GM18858 (cell line): ENCODE results near the gene SRD5A2.
"Not testable (repeated sequence)": the region's sequence is repeated elsewhere in the genome, so short reads cannot be mapped to it uniquely, and the experiment has no call there.

Experiments
- ATAC-seq: cut with Tn5 transposase; IDR thresholded peaks from one replicate; pipeline ENCODE4 v1.9.1; 2021; ENCODE audit not compliant: unreplicated experiment

Gene SRD5A2

DNA sequence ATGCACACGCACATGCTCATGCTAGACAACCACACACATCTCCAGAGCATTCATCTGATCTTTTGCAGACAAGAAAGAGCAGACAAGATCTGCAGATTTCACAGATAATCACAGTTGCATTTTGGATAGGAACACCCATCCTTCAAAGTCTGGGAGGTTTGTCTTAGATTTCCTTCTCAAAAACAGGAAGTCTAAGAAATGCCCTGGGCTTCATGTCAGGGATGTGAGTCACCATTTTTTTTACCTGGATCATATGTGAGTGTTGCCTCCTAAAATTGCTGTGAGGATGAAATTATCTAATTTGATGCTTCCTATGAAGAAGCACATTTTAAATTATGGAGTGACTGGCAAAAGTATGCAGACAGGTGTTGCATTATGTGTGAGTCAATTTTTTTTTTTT, 46.1 kb downstream of the SRD5A2 start:
- ATAC-seq = no peak

DNA sequence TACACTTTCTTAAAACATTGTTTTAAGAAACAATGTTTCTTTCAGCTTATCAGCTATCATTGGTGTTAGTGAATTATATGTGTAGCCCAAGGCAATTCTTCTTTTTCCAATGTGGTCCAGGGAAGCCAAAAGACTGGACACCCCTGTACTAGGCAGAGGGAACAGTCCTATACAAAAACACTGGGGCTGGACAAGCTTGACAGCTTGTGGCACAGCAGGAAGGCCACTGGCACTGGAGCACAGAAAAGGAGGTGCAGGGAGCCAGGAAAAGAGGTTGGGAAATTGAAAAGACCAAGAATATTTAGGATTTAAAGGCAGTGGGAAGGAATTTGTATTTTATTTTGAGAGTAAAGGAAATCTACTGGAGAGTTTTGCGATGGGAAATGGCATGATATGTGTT, 47.7 kb downstream of the SRD5A2 start:
- no peak for ATAC-seq

DNA sequence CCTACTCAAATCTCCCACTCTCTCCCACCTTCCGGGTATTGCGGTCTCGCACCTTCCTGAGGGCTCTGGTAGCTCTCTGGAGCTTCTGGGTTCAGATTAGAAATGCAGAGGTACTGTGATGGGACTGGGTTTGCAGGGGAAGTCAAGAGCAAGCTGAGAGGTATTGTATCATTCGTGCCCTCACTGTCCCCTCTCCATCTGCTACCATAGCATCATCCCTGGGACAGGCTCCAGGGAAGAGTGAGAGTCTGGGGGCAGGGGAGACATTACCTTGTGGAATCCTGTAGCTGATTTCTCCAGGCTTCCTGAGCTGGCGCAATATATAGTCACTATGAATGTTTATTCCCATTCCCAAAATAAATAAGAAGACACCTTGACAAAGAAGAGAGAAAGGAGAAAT, 49.6 kb downstream of the SRD5A2 start:
- ATAC-seq = no peak

DNA sequence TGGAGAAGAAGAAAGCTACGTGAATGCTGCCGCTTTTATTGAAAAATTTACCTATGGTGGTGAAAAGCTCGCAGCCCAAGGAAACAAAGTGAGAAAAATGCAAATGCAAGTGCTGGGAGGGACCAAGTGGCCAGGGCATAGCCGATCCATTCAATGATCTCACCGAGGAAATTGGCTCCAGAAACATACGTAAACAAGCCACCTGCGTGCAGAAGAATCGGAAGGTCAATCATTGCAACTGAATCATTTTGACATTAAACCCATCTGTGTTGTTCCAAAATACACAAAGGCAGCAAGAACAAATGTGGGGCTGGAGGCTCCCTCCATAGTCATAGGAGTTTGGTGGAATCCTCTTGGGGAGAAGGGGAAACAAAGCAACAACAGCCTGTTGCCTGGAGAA, 51.5 kb downstream of the SRD5A2 start:
- no peak for ATAC-seq

GRCh38 chr2:31528823-31529222, 51.9 kb downstream of the SRD5A2 start:
- no peak for ATAC-seq

- no peak for ATAC-seq
Observed at GRCh38 chr2:31526946-31527732, 53.6 kb downstream of the SRD5A2 start.

- no peak for ATAC-seq
Observed at GRCh38 chr2:31525876-31526275, 54.9 kb downstream of the SRD5A2 start.

DNA sequence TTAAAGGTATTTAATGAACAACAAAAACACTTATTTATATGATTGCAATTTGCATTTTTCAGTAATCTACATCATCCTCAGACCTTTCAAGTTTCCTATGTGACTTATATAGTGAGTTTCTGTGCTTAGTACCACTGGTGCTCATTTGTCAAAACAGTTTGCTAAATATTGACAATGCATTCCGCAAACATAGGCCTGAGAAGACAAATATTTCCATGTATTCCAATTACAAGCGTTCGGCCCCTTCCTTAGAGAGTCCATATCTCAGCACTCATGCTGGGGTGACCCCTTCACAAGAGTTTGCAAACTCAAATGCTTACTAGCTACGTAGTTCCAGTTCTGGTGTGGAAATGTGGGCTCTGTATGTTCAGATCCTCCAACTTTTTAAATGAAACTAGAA, 56.1 kb downstream of the SRD5A2 start:
- no peak for ATAC-seq

- no peak for ATAC-seq
Observed at GRCh38 chr2:31523871-31524492, 56.8 kb downstream of the SRD5A2 start.

DNA sequence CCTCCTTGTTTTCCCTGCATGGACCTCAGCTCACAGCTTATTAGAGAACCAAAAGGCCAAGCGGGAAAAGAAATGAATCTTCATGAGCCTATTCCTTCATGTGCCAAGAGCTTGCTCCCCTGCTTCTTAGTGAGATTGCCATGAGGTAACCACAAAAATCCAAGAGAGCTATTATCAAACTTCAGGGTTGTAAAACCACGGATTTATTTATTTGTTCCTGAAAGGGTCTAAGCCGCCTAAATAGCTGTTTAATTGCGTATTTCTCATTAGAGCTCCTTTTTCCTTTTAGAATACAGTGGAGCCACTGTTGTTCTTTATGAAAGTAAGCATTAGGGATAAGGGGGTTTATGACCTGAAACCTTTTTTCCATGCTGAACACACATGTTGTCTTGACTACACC, 58.0 kb downstream of the SRD5A2 start:
- ATAC-seq = no peak

DNA sequence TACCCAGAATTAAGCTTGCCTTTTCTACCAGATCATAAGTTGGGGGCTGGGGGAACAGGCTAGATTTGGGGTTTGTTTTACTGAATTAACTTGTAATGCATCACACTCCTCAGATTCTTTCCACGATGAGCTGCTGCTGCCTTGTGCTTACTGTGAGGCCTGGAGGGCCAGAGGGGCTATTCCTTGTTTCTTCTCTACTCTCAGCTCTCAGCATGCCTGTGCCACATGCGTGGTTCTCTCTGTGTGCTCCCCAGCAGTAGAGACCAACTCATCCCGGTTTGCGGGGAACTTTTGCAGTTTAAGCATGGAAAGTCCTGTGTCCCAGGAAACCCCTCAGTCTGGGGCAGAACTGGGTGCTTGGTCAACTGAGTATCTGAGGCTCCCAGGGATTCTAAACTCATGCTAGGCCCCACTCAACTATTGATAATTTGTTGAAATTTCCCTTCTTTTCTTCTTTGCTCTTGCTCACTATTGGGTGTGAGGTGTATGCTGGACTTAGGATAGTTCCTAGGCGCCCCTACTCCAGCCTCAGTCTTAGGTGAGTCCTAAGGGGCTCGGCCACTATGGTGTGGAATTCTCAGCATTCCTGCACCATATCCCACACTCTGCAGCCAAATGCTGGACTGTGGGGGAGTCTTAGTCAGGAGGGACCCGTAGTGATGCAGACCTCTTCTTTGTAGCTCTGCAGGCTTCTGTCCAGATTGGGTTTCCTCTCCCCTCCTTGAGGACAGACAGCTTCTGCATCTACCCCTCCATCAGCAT, 63.1 kb downstream of the SRD5A2 start:
- no peak for ATAC-seq

DNA sequence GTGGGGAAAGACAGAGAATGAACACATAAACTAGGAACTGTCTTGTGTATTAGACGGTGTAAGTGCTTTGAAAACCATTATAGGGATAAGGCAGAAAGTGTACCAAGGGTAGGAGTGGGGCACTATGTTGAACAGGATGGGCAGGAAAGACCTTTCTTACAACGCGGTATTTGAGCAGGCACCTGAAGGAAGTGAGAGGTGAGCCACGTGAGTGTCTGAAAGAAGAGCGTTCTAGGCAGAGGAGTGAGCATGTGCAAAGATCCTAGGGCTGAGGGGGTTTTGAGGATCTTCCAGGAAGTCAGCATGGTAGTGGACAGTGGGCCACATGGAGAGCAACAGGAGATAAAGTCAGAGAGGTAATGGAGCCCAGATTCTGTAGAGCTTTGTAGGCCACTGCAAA, 65.2 kb downstream of the SRD5A2 start:
- no peak for ATAC-seq

- no peak for ATAC-seq
Observed at GRCh38 chr2:31513553-31513952, 67.2 kb downstream of the SRD5A2 start.

DNA sequence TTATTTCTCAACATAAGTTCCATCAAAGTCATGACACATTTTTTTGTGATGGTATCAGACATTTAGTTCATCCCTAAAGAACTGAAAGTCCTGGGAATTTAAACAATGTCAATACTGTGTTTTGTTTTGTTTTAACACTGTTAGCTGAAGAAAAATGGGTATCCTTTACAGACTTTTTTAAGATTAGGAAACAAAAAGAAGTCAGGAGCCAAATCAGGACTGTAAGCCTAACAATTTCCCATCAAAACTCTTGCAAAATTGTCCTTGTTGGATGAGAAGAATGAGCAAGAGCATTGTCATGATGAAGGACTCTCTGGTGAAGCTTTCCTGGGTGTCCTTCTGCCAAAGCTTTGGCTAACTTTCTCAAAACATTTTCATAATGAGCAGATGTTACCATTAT, 69.4 kb downstream of the SRD5A2 start:
- no peak for ATAC-seq

GRCh38 chr2:31505111-31505510, 75.6 kb downstream of the SRD5A2 start:
- ATAC-seq = no peak

- no peak for ATAC-seq
Observed at GRCh38 chr2:31504311-31504710, 76.4 kb downstream of the SRD5A2 start.

- not testable (repeated sequence) for ATAC-seq
Observed at GRCh38 chr2:31496451-31496874, 84.3 kb downstream of the SRD5A2 start.

DNA sequence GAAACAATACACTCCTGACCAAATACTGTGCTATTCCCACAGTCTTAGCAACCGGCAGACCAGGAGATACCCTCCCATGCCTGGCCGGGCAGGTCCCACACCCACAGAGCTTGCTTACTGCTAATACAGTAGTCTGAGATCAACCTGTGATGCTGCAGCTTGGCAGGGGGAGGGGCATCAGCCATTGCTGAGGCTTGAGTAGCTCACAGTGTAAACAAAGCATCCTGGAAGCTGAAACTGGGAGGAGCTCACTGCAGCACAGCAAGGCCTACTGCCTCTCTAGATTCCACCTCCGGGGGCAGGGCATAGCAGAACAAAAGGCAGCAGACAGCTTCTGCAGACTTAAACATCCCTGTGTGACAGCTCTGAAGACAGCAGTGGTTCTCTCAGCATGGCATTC, 91.4 kb downstream of the SRD5A2 start:
- ATAC-seq = not testable (repeated sequence)

DNA sequence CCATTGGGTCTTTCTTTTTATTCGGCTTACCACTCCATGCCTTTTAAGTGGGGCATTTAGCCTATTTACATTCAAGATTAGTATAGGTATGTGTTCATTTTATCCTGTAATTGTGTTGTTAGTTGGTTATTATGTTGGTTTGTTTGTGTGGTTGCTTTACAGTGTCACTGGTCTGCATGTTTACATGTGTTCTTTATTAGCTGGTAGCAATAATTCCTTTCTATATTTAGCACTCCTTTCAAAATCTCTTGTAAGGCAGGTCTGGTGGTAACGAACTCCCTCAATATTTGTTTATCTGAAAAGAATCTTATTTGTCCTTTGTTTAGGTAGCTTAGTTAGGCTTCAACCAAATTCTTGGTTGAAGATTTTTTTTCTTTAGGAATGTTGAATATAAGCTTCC, 97.5 kb downstream of the SRD5A2 start:
- no peak for ATAC-seq

GRCh38 chr2:31476511-31477180, 104.1 kb downstream of the SRD5A2 start:
- no peak for ATAC-seq

GRCh38 chr2:31475692-31476091, 105.0 kb downstream of the SRD5A2 start:
- ATAC-seq = no peak
